Right lobe of liver (tissue), 6 donors: ENCODE measurements around the gene GUCD1. TPM values are rescaled to one million over a fixed set of nuclear protein-coding genes. Genes with fewer than 3 reads are reported as not detected.
"Not testable (repeated sequence)": the region's sequence is repeated elsewhere in the genome, so short reads cannot be mapped to it uniquely, and the experiment has no call there.

Source experiments
- ATAC-seq, 4 donors: fragments of 200-7000 bp; cut with Tn5 transposase; one replicate each; pipeline ENCODE4 v1.9.1; 2020; ENCODE audit warnings: mild to moderate bottlenecking in 4 of 4, moderate library complexity in 4 of 4
- DNase-seq, 3 donors: peaks; one replicate each; pipeline ENCODE4 v3.0.0-alpha.2; 2020
- H3K27ac ChIP-seq, 3 donors: fragments of 200-600 bp; one replicate each; pipeline ENCODE4 v1.8.0; 2022
- H3K27me3 ChIP-seq, 2 donors: fragments of 200-600 bp; one replicate each; pipeline ENCODE4 v1.8.0; 2022
- H3K36me3 ChIP-seq, 4 donors: fragments of 200-600 bp; sonication (generic) in 1 of 4; one replicate each; pipeline versions ENCODE4 v1.5.1 to v1.8.0; 2017 to 2022; ENCODE audit warnings: control low read depth in 1 of 4
- H3K4me1 ChIP-seq, 4 donors: fragments of 200-600 bp; sonication (generic) in 1 of 4; one replicate each; pipeline versions ENCODE4 v1.5.1 to v1.8.0; 2017 to 2022; ENCODE audit warnings: control low read depth in 1 of 4
- H3K4me3 ChIP-seq, 3 donors: fragments of 200-600 bp; one replicate each; pipeline ENCODE4 v1.8.0; 2022
- H3K9me3 ChIP-seq, 4 donors: fragments of 200-600 bp; sonication (generic) in 1 of 4; one replicate each; pipeline versions ENCODE4 v1.5.1 to v1.8.0; 2017 to 2022; ENCODE audit warnings: control low read depth in 1 of 4
- CTCF ChIP-seq, 4 donors: fragments of 200-600 bp in 3 of 4; fragments of 450-650 bp in 1 of 4; IDR thresholded peaks; one replicate each; pipeline versions ENCODE4 v1.5.1 to v1.8.0; 2016 to 2022; ENCODE audit warnings: antibody characterized with exemption in 4 of 4, mild to moderate bottlenecking in 2 of 4
- POLR2A ChIP-seq: fragments of 450-650 bp; IDR thresholded peaks from one replicate; pipeline ENCODE4 v1.6.1; 2017; ENCODE audit warnings: antibody characterized with exemption, mild to moderate bottlenecking
- WGBS: methylation state at CpG from one replicate; pipeline ENCODE4 v1.1.6; 2018; ENCODE audit warnings: low coverage, low lambda C conversion rate; ENCODE audit not compliant: insufficient coverage; ENCODE audit errors: missing lambda C conversion rate; 5-methylcytosine and 5-hydroxymethylcytosine counted together
- intact Hi-C, 2 donors: fragments of 100-400 bp; cut with DNase I; formaldehyde crosslinking; loops; one replicate each; pipeline versions ENCODE4 v1.11.2 to v1.14.1; 2022
- total RNA-seq, 6 experiments: library from RNA; depleted of rRNA in 2 of 6; stranded (reverse); fragments of >200 nt in 2 of 6; fragmentation: NEBNext Ultra II Directional in 3 of 6; extraction: Animal tissue kit (Norgen Biotek cat#: 25700) in 3 of 6; gene quantifications; one replicate each; pipeline versions ENCODE4 v1.1.0 to v1.2.4, GENCODE V29; 2016 to 2023
- donor health status: DM: no; HTN: yes; CAD: no.
- donor health status: DM: no; HTN: no; CAD: no.
- donor health status: DM: no; HTN: no; CAD: no.
- donor health status: DM: no; HTN: yes; CAD: no.
- donor health status: DM: no; HTN: yes; CAD: no.

Gene GUCD1
- total RNA-seq, 6 experiments from 2014 or later, result 94.0 to 281 (median 213) TPM

GRCh38 chr22:24601217-24602104 lies 46.5 kb upstream of the GUCD1 start:
- no peak overlapping the region for H3K4me3 ChIP-seq
- H3K27ac ChIP-seq, result peak overlapping the region; percentile 29 to 89 (median 58)
- peak; percentile 74 to 84 (median 82) for ATAC-seq
- DNase-seq, result peak; percentile 83 to 93 (median 92)
- no peaks in the 10 kb centered on the region for H3K9me3 ChIP-seq
- peaks cover 0 to 33% (median 8%) of the 10 kb centered on the region in 4 donors for H3K4me1 ChIP-seq
- intact Hi-C loops, result loop anchor here in 1 of 2 donors (10.0 kb wide), 1 partner anchor 47 kb away; the partner anchor contains the start of genes GUCD1 and SNRPD3
- TF ChIP-seq POLR2A (no peak), CTCF (IDR thresholded peaks at IDR 0.05) (no peak)
- WGBS, result 50% methylated on average over 7 of the region's 12 CpGs
- H3K27me3 ChIP-seq, result no peaks in the 10 kb centered on the region
- H3K36me3 ChIP-seq, result no peaks in the 10 kb centered on the region

GRCh38 chr22:24599958-24600715 lies 45.2 kb upstream of the GUCD1 start:
- H3K4me3 ChIP-seq, H3K27me3 ChIP-seq, ATAC-seq, H3K9me3 ChIP-seq, DNase-seq, H3K36me3 ChIP-seq: not testable (repeated sequence)
- intact Hi-C loops, result loop anchor here in 1 of 2 donors (10.0 kb wide), 1 partner anchor 45 kb away; the partner anchor contains the start of genes GUCD1 and SNRPD3
- WGBS, result no CpG with 5 or more reads among the region's 3 CpGs
- Histone ChIP-seq H3K4me1 (peaks cover 0 to 39% (median 8%) of the 10 kb centered on the region in 4 donors), H3K27ac (peak overlapping the region in 1 of 3 donors; percentile 89)

- Histone ChIP-seq H3K27me3 (no peaks in the 10 kb centered on the region), H3K9me3 (no peaks in the 10 kb centered on the region), H3K4me1 (peaks cover 0 to 45% (median 11%) of the 10 kb centered on the region in 4 donors), H3K27ac (no peak overlapping the region), H3K4me3 (no peak overlapping the region), H3K36me3 (no peaks in the 10 kb centered on the region)
- ATAC-seq (no peak), DNase-seq (no peak)
- WGBS, result 69% methylated on average over 6 of the region's 8 CpGs
- intact Hi-C loops, result no loop called here
- TF ChIP-seq POLR2A, result no peak
- no peak for TF ChIP-seq CTCF (IDR thresholded peaks at IDR 0.05)
Observed at GRCh38 chr22:24599514-24599913, 44.6 kb upstream of the GUCD1 start.

- intact Hi-C loops, H3K27me3 ChIP-seq, H3K27ac ChIP-seq, DNase-seq, H3K4me3 ChIP-seq, H3K9me3 ChIP-seq, ATAC-seq, H3K36me3 ChIP-seq: not testable (repeated sequence)
- 91% methylated on average over 9 of the region's 9 CpGs for WGBS
- peaks cover 0 to 45% (median 16%) of the 10 kb centered on the region in 4 donors for H3K4me1 ChIP-seq
Observed at GRCh38 chr22:24597076-24597475, 42.1 kb upstream of the GUCD1 start.

- WGBS, result 100% methylated on average over 1 of the region's 4 CpGs
- Histone ChIP-seq H3K27me3 (no peaks in the 10 kb centered on the region), H3K4me3 (no peak overlapping the region), H3K36me3 (no peaks in the 10 kb centered on the region), H3K4me1 (peaks cover 0 to 33% (median 10%) of the 10 kb centered on the region in 4 donors), H3K27ac (peak overlapping the region in 1 of 3 donors; percentile 14), H3K9me3 (no peaks in the 10 kb centered on the region)
- intact Hi-C loops, result no loop called here
- ATAC-seq, result no peak
- no peak for TF ChIP-seq POLR2A
- no peak for TF ChIP-seq CTCF (IDR thresholded peaks at IDR 0.05)
- no peak for DNase-seq
Observed at GRCh38 chr22:24595863-24596262, 40.9 kb upstream of the GUCD1 start.
